T-cell (primary cell): ENCODE data around the gene PRKAG2. TPM values are rescaled to one million over a fixed set of nuclear protein-coding genes. Genes with fewer than 3 reads are reported as not detected.

Experiments used
- ATAC-seq, 4 experiments: fragments of 200-7000 bp in 3 of 4; fragments of 150-1000 bp in 1 of 4; cut with Tn5 transposase; replicated peaks in 1 of 4; 1 replicate in 3 of 4; 2 replicates in 1 of 4; pipeline ENCODE4 v1.10.0; 2021; ENCODE audit warnings: moderate library complexity in 3 of 4, mild to moderate bottlenecking in 2 of 4, moderate number of reproducible peaks in 1 of 4
- CTCF ChIA-PET, 2 donors: fragments of 300-600 bp; sonication (Branson Sonifier 250); formaldehyde crosslinking; loops; one replicate each; lab custom pipeline; 2022; ENCODE audit warnings: antibody characterized with exemption in 2 of 2; lab: Charles Lee
- POLR2A ChIA-PET, 2 donors: fragments of 300-600 bp; sonication (Branson Sonifier 250); formaldehyde crosslinking; loops; one replicate each; lab custom pipeline; 2022; ENCODE audit warnings: antibody characterized with exemption in 2 of 2; lab: Charles Lee
- DNase-seq, 35 experiments: peaks; one replicate each; pipeline versions ENCODE4 v3.0.0 to v3.0.0-alpha.2; 2013 to 2023
- H3K27ac ChIP-seq: one replicate; pipeline ENCODE4 v1.5.1; 2013; ENCODE audit warnings: low read length
- H3K27me3 ChIP-seq, 2 experiments: replicated peaks in 1 of 2; 1 replicate in 1 of 2; 2 replicates in 1 of 2; pipeline versions ENCODE4 v1.6.1 to v1.7.0; 2013; ENCODE audit warnings: low read length in 1 of 2, mixed read lengths in 1 of 2; ENCODE audit not compliant: control insufficient read depth in 2 of 2, insufficient read depth in 2 of 2; ENCODE audit errors: extremely low read depth in 1 of 2
- H3K36me3 ChIP-seq, 2 donors: 1 replicate in 1 of 2; 2 replicates in 1 of 2; pipeline versions ENCODE4 v1.6.1 to v1.7.0; 2013; ENCODE audit warnings: low read length in 1 of 2; ENCODE audit not compliant: control insufficient read depth in 2 of 2, insufficient read depth in 1 of 2; ENCODE audit errors: extremely low read depth in 1 of 2
- H3K4me1 ChIP-seq, 2 experiments: 1 replicate in 1 of 2; 2 replicates in 1 of 2; pipeline versions ENCODE4 v1.6.1 to v1.7.0; 2013; ENCODE audit warnings: low read length in 2 of 2, mixed read lengths in 1 of 2; ENCODE audit not compliant: insufficient read depth in 2 of 2, control insufficient read depth in 1 of 2; ENCODE audit errors: extremely low read depth in 1 of 2
- H3K4me3 ChIP-seq, 2 donors: 1 replicate in 1 of 2; 2 replicates in 1 of 2; pipeline versions ENCODE4 v1.5.1 to v1.7.0; 2013; ENCODE audit warnings: mild to moderate bottlenecking in 2 of 2, low read length in 1 of 2, moderate library complexity in 1 of 2; ENCODE audit not compliant: control insufficient read depth in 1 of 2; ENCODE audit errors: extremely low read depth in 1 of 2
- H3K9me3 ChIP-seq: 2 replicates; pipeline ENCODE4 v1.7.0; 2013
- H3K27ac Mint-ChIP-seq, 2 donors: one replicate each; pipeline ENCODE4 v1.8.0; 2020 to 2021; ENCODE audit warnings: mild to moderate bottlenecking in 2 of 2, mixed read lengths in 2 of 2
- H3K27me3 Mint-ChIP-seq, 2 donors: one replicate each; pipeline ENCODE4 v1.8.0; 2021 to 2022; ENCODE audit warnings: mixed read lengths in 2 of 2
- H3K36me3 Mint-ChIP-seq: one replicate; pipeline ENCODE4 v1.8.0; 2021; ENCODE audit warnings: mixed read lengths
- H3K4me1 Mint-ChIP-seq, 3 donors: one replicate each; pipeline ENCODE4 v1.8.0; 2020 to 2022; ENCODE audit warnings: mixed read lengths in 3 of 3, mild to moderate bottlenecking in 1 of 3
- H3K4me3 Mint-ChIP-seq, 3 donors: one replicate each; pipeline ENCODE4 v1.8.0; 2020 to 2022; ENCODE audit warnings: mild to moderate bottlenecking in 3 of 3, mixed read lengths in 3 of 3, moderate library complexity in 3 of 3
- H3K9me3 Mint-ChIP-seq, 3 donors: one replicate each; pipeline ENCODE4 v1.8.0; 2020 to 2022; ENCODE audit warnings: mixed read lengths in 3 of 3
- WGBS: methylation state at CpG from one replicate; pipeline ENCODE4 v1.1.5; 2013; ENCODE audit warnings: missing lambda C conversion rate; ENCODE audit not compliant: insufficient coverage; 5-methylcytosine and 5-hydroxymethylcytosine counted together
- total RNA-seq, 35 experiments: library from RNA in 6 of 35; stranded (reverse) in 6 of 35; fragments of 120-200 nt in 1 of 35; gene quantifications; one replicate each; pipeline versions ENCODE4 v1.2.1 to v1.2.4 and lab custom pipeline; 2013 to 2026

Gene PRKAG2
- total RNA-seq, 5 donors from 2014 or later (not counting 1 experiment from before 2014, with no cell fraction given) = 43.0 to 59.9 (median 49.3) TPM

GRCh38 chr7:151513133-151513532 is 363.8 kb downstream of the PRKAG2 start:
- no peak overlapping the region for H3K27ac Mint-ChIP-seq
- no peak for ATAC-seq
- ChIA-PET CTCF (no interaction called here), POLR2A (no interaction called here)
- Histone ChIP-seq H3K27me3 (no peaks in the 10 kb centered on the region), H3K4me1 (peaks cover 20 to 37% of the 10 kb centered on the region in 2 experiments), H3K36me3 (no peaks in the 10 kb centered on the region), H3K4me3 (no peak overlapping the region), H3K9me3 (no peaks in the 10 kb centered on the region), H3K27ac (no peak overlapping the region)
- no peak for DNase-seq
- H3K36me3 Mint-ChIP-seq = peaks cover 8% of the 10 kb centered on the region
- WGBS = 100% methylated on average over 1 of the region's 1 CpG
- H3K4me1 Mint-ChIP-seq = peaks cover 87 to 89% (median 87%) of the 10 kb centered on the region in 3 donors
- H3K9me3 Mint-ChIP-seq = no peaks in the 10 kb centered on the region
- H3K4me3 Mint-ChIP-seq = no peak overlapping the region
- H3K27me3 Mint-ChIP-seq = no peaks in the 10 kb centered on the region

- Histone ChIP-seq H3K4me3 (no peak overlapping the region), H3K27ac (no peak overlapping the region), H3K27me3 (no peaks in the 10 kb centered on the region), H3K4me1 (peaks cover 12 to 29% of the 10 kb centered on the region in 2 experiments), H3K36me3 (no peaks in the 10 kb centered on the region), H3K9me3 (no peaks in the 10 kb centered on the region)
- ATAC-seq = no peak
- Mint-ChIP-seq H3K9me3 (no peaks in the 10 kb centered on the region), H3K27me3 (no peaks in the 10 kb centered on the region), H3K4me1 (peaks cover 84 to 89% (median 87%) of the 10 kb centered on the region in 3 donors), H3K4me3 (no peak overlapping the region), H3K27ac (no peak overlapping the region), H3K36me3 (peaks cover 8% of the 10 kb centered on the region)
- ChIA-PET POLR2A (no interaction called here), CTCF (no interaction called here)
- DNase-seq = no peak
- 76% methylated on average over 5 of the region's 7 CpGs for WGBS
Observed at GRCh38 chr7:151512353-151512752, 364.6 kb downstream of the PRKAG2 start.

GRCh38 chr7:151511946-151512345 is 365.0 kb downstream of the PRKAG2 start:
- peaks cover 84 to 89% (median 87%) of the 10 kb centered on the region in 3 donors for H3K4me1 Mint-ChIP-seq
- POLR2A ChIA-PET = no interaction called here
- H3K27ac Mint-ChIP-seq = no peak overlapping the region

GRCh38 chr7:151511270-151511669 is 365.6 kb downstream of the PRKAG2 start:
- peaks cover 85 to 87% (median 87%) of the 10 kb centered on the region in 3 donors for H3K4me1 Mint-ChIP-seq

More at GRCh38 chr7:151511946-151512345, 365.0 kb downstream of the PRKAG2 start:
- H3K9me3 ChIP-seq = no peaks in the 10 kb centered on the region
- no peaks in the 10 kb centered on the region for H3K27me3 ChIP-seq
- no peak overlapping the region for H3K27ac ChIP-seq
- no CpG with 5 or more reads among the region's 4 CpGs for WGBS
- Mint-ChIP-seq H3K27me3 (no peaks in the 10 kb centered on the region), H3K4me3 (no peak overlapping the region), H3K9me3 (no peaks in the 10 kb centered on the region), H3K36me3 (peaks cover 8% of the 10 kb centered on the region)
- DNase-seq = no peak
- ATAC-seq = no peak
- no peak overlapping the region for H3K4me3 ChIP-seq
- CTCF ChIA-PET = no interaction called here
- H3K36me3 ChIP-seq = no peaks in the 10 kb centered on the region
- H3K4me1 ChIP-seq = peaks cover 10 to 25% of the 10 kb centered on the region in 2 experiments

GRCh38 chr7:151509670-151510333 is 367.1 kb downstream of the PRKAG2 start:
- WGBS = 80% methylated on average over 2 of the region's 5 CpGs
- no peaks in the 10 kb centered on the region for H3K9me3 ChIP-seq
- no peak for DNase-seq
- peaks cover 8% of the 10 kb centered on the region for H3K36me3 Mint-ChIP-seq
- H3K4me3 ChIP-seq = no peak overlapping the region
- H3K36me3 ChIP-seq = no peaks in the 10 kb centered on the region
- no peak overlapping the region for H3K27ac Mint-ChIP-seq
- no peak overlapping the region for H3K27ac ChIP-seq
- H3K4me1 ChIP-seq = peaks cover 6 to 24% of the 10 kb centered on the region in 2 experiments
- no peaks in the 10 kb centered on the region for H3K9me3 Mint-ChIP-seq
- ChIA-PET POLR2A (no interaction called here), CTCF (no interaction called here)
- no peaks in the 10 kb centered on the region for H3K27me3 Mint-ChIP-seq
- no peak for ATAC-seq
- peak overlapping the region in 1 of 3 donors; percentile 35 for H3K4me3 Mint-ChIP-seq
- H3K4me1 Mint-ChIP-seq = peaks cover 83 to 85% (median 84%) of the 10 kb centered on the region in 3 donors
- no peaks in the 10 kb centered on the region for H3K27me3 ChIP-seq

More at GRCh38 chr7:151511270-151511669, 365.6 kb downstream of the PRKAG2 start:
- no peak overlapping the region for H3K4me3 ChIP-seq
- no peak overlapping the region for H3K4me3 Mint-ChIP-seq
- peaks cover 8% of the 10 kb centered on the region for H3K36me3 Mint-ChIP-seq
- H3K4me1 ChIP-seq = peaks cover 10 to 24% of the 10 kb centered on the region in 2 experiments
- no peaks in the 10 kb centered on the region for H3K27me3 ChIP-seq
- ChIA-PET CTCF (interaction anchor here (0.5 to 0.7 kb wide), 3 partner anchors 10 to 517 kb away, joined by 3 to 4 read pairs (median 3); no protein-coding TSS in a partner anchor), POLR2A (interaction anchor here in 1 of 2 donors (0.6 to 0.7 kb wide), 2 partner anchors 39 to 49 kb away, joined by 4 to 5 read pairs; no protein-coding TSS in a partner anchor)
- no peak overlapping the region for H3K27ac Mint-ChIP-seq
- H3K36me3 ChIP-seq = no peaks in the 10 kb centered on the region
- WGBS = 75% methylated on average over 2 of the region's 4 CpGs
- no peak for DNase-seq
- no peaks in the 10 kb centered on the region for H3K27me3 Mint-ChIP-seq
- no peak for ATAC-seq
- no peaks in the 10 kb centered on the region for H3K9me3 ChIP-seq
- no peak overlapping the region for H3K27ac ChIP-seq
- H3K9me3 Mint-ChIP-seq = no peaks in the 10 kb centered on the region

- DNase-seq (no peak), ATAC-seq (no peak)
- Histone ChIP-seq H3K27me3 (no peaks in the 10 kb centered on the region), H3K9me3 (no peaks in the 10 kb centered on the region), H3K27ac (no peak overlapping the region), H3K4me3 (no peak overlapping the region), H3K4me1 (peaks cover 6 to 22% of the 10 kb centered on the region in 2 experiments), H3K36me3 (no peaks in the 10 kb centered on the region)
- H3K36me3 Mint-ChIP-seq = peaks cover 3% of the 10 kb centered on the region
- H3K27me3 Mint-ChIP-seq = no peaks in the 10 kb centered on the region
- ChIA-PET POLR2A (no interaction called here), CTCF (interaction anchor here in 1 of 2 donors (0.7 kb wide), 1 partner anchor 402 kb away, joined by 3 read pairs; no protein-coding TSS in a partner anchor)
- 93% methylated on average over 5 of the region's 6 CpGs for WGBS
- H3K4me1 Mint-ChIP-seq = peaks cover 80 to 85% (median 83%) of the 10 kb centered on the region in 3 donors
- no peaks in the 10 kb centered on the region for H3K9me3 Mint-ChIP-seq
- no peak overlapping the region for H3K4me3 Mint-ChIP-seq
- no peak overlapping the region for H3K27ac Mint-ChIP-seq
Observed at GRCh38 chr7:151508991-151509390, 367.9 kb downstream of the PRKAG2 start.
